ENCODE measurements around the gene SRP72.

GRCh38 chr4:56544573-56545131 is 77.2 kb downstream of the SRP72 start:
- no peak for TF ChIP-seq POLR2A (IDR thresholded peaks at IDR 0.05; ENCODE audit: low read depth, low read length)
- no peak for TF ChIP-seq POLR2AphosphoS5 (IDR thresholded peaks at IDR 0.05; ENCODE audit: low read depth, low read length)
